Trophoblast cell (in vitro differentiated cells and primary cell): ENCODE data around the gene DKKL1. TPM values are rescaled to one million over a fixed set of nuclear protein-coding genes. Genes with fewer than 3 reads are reported as not detected.

Source experiments
- DNase-seq, 2 donors: peaks; one replicate each; pipeline ENCODE4 v3.0.0-alpha.2; 2016
- H2AFZ ChIP-seq: 2 replicates; pipeline ENCODE4 v1.6.1; 2013; ENCODE audit warnings: low read length, moderate library complexity, mild to moderate bottlenecking; ENCODE audit not compliant: insufficient read depth, poor library complexity
- H2AK5ac ChIP-seq: 2 replicates; pipeline ENCODE4 v1.6.1; 2013; ENCODE audit warnings: mild to moderate bottlenecking, low read length
- H2BK120ac ChIP-seq: 2 replicates; pipeline ENCODE4 v1.6.1; 2013; ENCODE audit warnings: low read length, mild to moderate bottlenecking, moderate library complexity; ENCODE audit not compliant: insufficient read depth, poor library complexity
- H2BK12ac ChIP-seq: 2 replicates; pipeline ENCODE4 v1.6.1; 2013; ENCODE audit warnings: mild to moderate bottlenecking, low read length, moderate library complexity
- H2BK5ac ChIP-seq: 2 replicates; pipeline ENCODE4 v1.6.1; 2013; ENCODE audit warnings: low read length, low read depth, moderate library complexity, mild to moderate bottlenecking; ENCODE audit not compliant: poor library complexity
- H3K14ac ChIP-seq: 2 replicates; pipeline ENCODE4 v1.6.1; 2013; ENCODE audit warnings: mild to moderate bottlenecking, low read length
- H3K18ac ChIP-seq: 2 replicates; pipeline ENCODE4 v1.6.1; 2013; ENCODE audit warnings: mild to moderate bottlenecking, low read length
- H3K23ac ChIP-seq: 2 replicates; pipeline ENCODE4 v1.6.1; 2013; ENCODE audit warnings: low read length
- H3K27ac ChIP-seq: 2 replicates; pipeline ENCODE4 v1.5.1; 2013; ENCODE audit warnings: low read depth, mild to moderate bottlenecking, inconsistent platforms, low read length, moderate library complexity
- H3K27me3 ChIP-seq: 2 replicates; pipeline ENCODE4 v1.6.1; 2013; ENCODE audit warnings: inconsistent platforms, mild to moderate bottlenecking, low read length, moderate library complexity; ENCODE audit not compliant: insufficient read depth
- H3K36me3 ChIP-seq, 2 experiments: 1 replicate in 1 of 2; 2 replicates in 1 of 2; pipeline ENCODE4 v1.6.1; 2013; ENCODE audit warnings: low read length in 2 of 2, mild to moderate bottlenecking in 2 of 2, moderate library complexity in 1 of 2; ENCODE audit not compliant: insufficient read depth in 2 of 2, control insufficient read depth in 1 of 2
- H3K4ac ChIP-seq: 2 replicates; pipeline ENCODE4 v1.6.1; 2013; ENCODE audit warnings: low read depth, mild to moderate bottlenecking, low read length, moderate library complexity
- H3K4me1 ChIP-seq, 2 experiments: 1 replicate in 1 of 2; 2 replicates in 1 of 2; pipeline ENCODE4 v1.6.1; 2013; ENCODE audit warnings: low read length in 2 of 2, mild to moderate bottlenecking in 2 of 2, moderate library complexity in 1 of 2; ENCODE audit not compliant: insufficient read depth in 2 of 2, control insufficient read depth in 1 of 2
- H3K4me2 ChIP-seq: 2 replicates; pipeline ENCODE4 v1.6.1; 2013; ENCODE audit warnings: inconsistent platforms, mild to moderate bottlenecking, low read length, moderate library complexity
- H3K4me3 ChIP-seq: 2 replicates; pipeline ENCODE4 v1.5.1; 2013; ENCODE audit warnings: mild to moderate bottlenecking, low read depth, low read length, inconsistent platforms
- H3K79me1 ChIP-seq: one replicate; pipeline ENCODE4 v1.6.1; 2013; ENCODE audit warnings: low read length
- H3K79me2 ChIP-seq: 2 replicates; pipeline ENCODE4 v1.6.1; 2013; ENCODE audit warnings: low read length, mild to moderate bottlenecking; ENCODE audit not compliant: control insufficient read depth, insufficient read depth, poor library complexity
- H3K9ac ChIP-seq: 2 replicates; pipeline ENCODE4 v1.6.1; 2013; ENCODE audit warnings: mild to moderate bottlenecking, low read length
- H3K9me3 ChIP-seq: 2 replicates; pipeline ENCODE4 v1.6.1; 2013; ENCODE audit warnings: low read depth, mild to moderate bottlenecking, control low read depth, inconsistent platforms, low read length; ENCODE audit not compliant: insufficient read depth
- H4K12ac ChIP-seq: 2 replicates; pipeline ENCODE4 v1.6.1; 2013; ENCODE audit warnings: low read depth, mild to moderate bottlenecking, low read length, moderate library complexity
- H4K8ac ChIP-seq: 2 replicates; pipeline ENCODE4 v1.6.1; 2013; ENCODE audit warnings: low read depth, mild to moderate bottlenecking, low read length, moderate library complexity
- H4K91ac ChIP-seq: one replicate; pipeline ENCODE4 v1.6.1; 2013; ENCODE audit warnings: low read depth, mild to moderate bottlenecking, low read length, moderate library complexity
- WGBS: extraction: QIAGEN DNeasy Blood & Tissue Kit; methylation state at CpG from one replicate; pipeline ENCODE4 v1.1.7; 2013; ENCODE audit warnings: missing lambda C conversion rate; ENCODE audit not compliant: insufficient read length, insufficient coverage; ENCODE audit errors: extremely low coverage; 5-methylcytosine and 5-hydroxymethylcytosine counted together
- polyA plus RNA-seq: library from polyadenylated mRNA; stranded (reverse); fragments of 200-250 nt; gene quantifications from 2 replicates; pipeline ENCODE4 v1.2.3, GENCODE V29; 2013

DKKL1 gene
- 1.2 and 1.3 TPM in 2 replicates for polyA plus RNA-seq

GRCh38 chr19:49363268-49364082, at the start of gene DKKL1:
Gene DKKL1 (plus strand): TSS chr19:49363877. CDS start chr19:49363999, 122 bp downstream.
- no peak within 1 kb of the TSS for H3K4me3 ChIP-seq
- H3K14ac ChIP-seq: peak within 1 kb of the TSS; percentile 41
- H2AFZ ChIP-seq: peak within 1 kb of the TSS; percentile 76
- H4K8ac ChIP-seq: peak within 1 kb of the TSS; percentile 70
- H3K23ac ChIP-seq: no peak within 1 kb of the TSS
- H3K79me1 ChIP-seq: peaks cover 14% of the 10 kb centered on the region
- no CpG with 5 or more reads among the region's 46 CpGs for WGBS
- peak within 1 kb of the TSS; percentile 12 for H2BK5ac ChIP-seq
- H3K4ac ChIP-seq: peak within 1 kb of the TSS; percentile 34
- no peak within 1 kb of the TSS for H3K18ac ChIP-seq
- H3K4me2 ChIP-seq: peak within 1 kb of the TSS; percentile 80
- H3K36me3 ChIP-seq: peaks cover 12 to 13% of the 10 kb centered on the region in 2 experiments
- peaks cover 12% of the 10 kb centered on the region for H3K79me2 ChIP-seq
- no peak within 1 kb of the TSS for H2BK12ac ChIP-seq
- no peak within 1 kb of the TSS for H3K9ac ChIP-seq
- H3K4me1 ChIP-seq: peaks cover 0 to 4% of the 10 kb centered on the region in 2 experiments
- H2BK120ac ChIP-seq: no peak within 1 kb of the TSS
- H4K91ac ChIP-seq: no peak within 1 kb of the TSS
- H2AK5ac ChIP-seq: no peak within 1 kb of the TSS
- peak; percentile 97 to 99 for DNase-seq
- H4K12ac ChIP-seq: peak within 1 kb of the TSS; percentile 47
- H3K27me3 ChIP-seq: no peaks in the 10 kb centered on the region
- H3K27ac ChIP-seq: peak within 1 kb of the TSS; percentile 24
- H3K9me3 ChIP-seq: peaks cover 3% of the 10 kb centered on the region

- H3K79me1 ChIP-seq: no peaks in the 10 kb centered on the region
- H3K27me3 ChIP-seq: no peaks in the 10 kb centered on the region
- H3K27ac ChIP-seq: no peak overlapping the region
- H2BK12ac ChIP-seq: no peak overlapping the region
- no peak overlapping the region for H3K4me3 ChIP-seq
- H3K4ac ChIP-seq: no peak overlapping the region
- H4K12ac ChIP-seq: no peak overlapping the region
- H3K9ac ChIP-seq: no peak overlapping the region
- DNase-seq: no peak
- no peak overlapping the region for H4K8ac ChIP-seq
- H4K91ac ChIP-seq: no peak overlapping the region
- peaks cover 9 to 11% of the 10 kb centered on the region in 2 experiments for H3K36me3 ChIP-seq
- no peak overlapping the region for H3K18ac ChIP-seq
- H3K4me1 ChIP-seq: no peaks in the 10 kb centered on the region
- no peak overlapping the region for H3K14ac ChIP-seq
- no CpG with 5 or more reads among the region's 1 CpG for WGBS
- H2BK5ac ChIP-seq: no peak overlapping the region
- H3K9me3 ChIP-seq: peaks cover 4% of the 10 kb centered on the region
- H3K4me2 ChIP-seq: no peak overlapping the region
- H3K23ac ChIP-seq: no peak overlapping the region
- no peak overlapping the region for H2AK5ac ChIP-seq
- no peak overlapping the region for H2AFZ ChIP-seq
- H3K79me2 ChIP-seq: no peaks in the 10 kb centered on the region
- H2BK120ac ChIP-seq: no peak overlapping the region
These were observed 48.6 kb upstream of the DKKL1 start for GRCh38 chr19:49315111-49315510.

- H3K79me2 ChIP-seq: no peaks in the 10 kb centered on the region
- no peak overlapping the region for H3K4me2 ChIP-seq
- H2AFZ ChIP-seq: no peak overlapping the region
- no peak overlapping the region for H2AK5ac ChIP-seq
- H3K18ac ChIP-seq: no peak overlapping the region
- H2BK12ac ChIP-seq: no peak overlapping the region
- no peaks in the 10 kb centered on the region for H3K9me3 ChIP-seq
- H3K23ac ChIP-seq: no peak overlapping the region
- no peaks in the 10 kb centered on the region for H3K4me1 ChIP-seq
- no peaks in the 10 kb centered on the region for H3K79me1 ChIP-seq
- H3K36me3 ChIP-seq: peaks cover 0 to 1% of the 10 kb centered on the region in 2 experiments
- no peak overlapping the region for H3K4me3 ChIP-seq
- no peak overlapping the region for H4K8ac ChIP-seq
- no peak overlapping the region for H2BK120ac ChIP-seq
- H3K27me3 ChIP-seq: no peaks in the 10 kb centered on the region
- no peak overlapping the region for H3K27ac ChIP-seq
- DNase-seq: no peak
- H3K9ac ChIP-seq: no peak overlapping the region
- no peak overlapping the region for H2BK5ac ChIP-seq
- no peak overlapping the region for H3K4ac ChIP-seq
- H4K12ac ChIP-seq: no peak overlapping the region
- H3K14ac ChIP-seq: no peak overlapping the region
- H4K91ac ChIP-seq: no peak overlapping the region
These were observed 47.4 kb upstream of the DKKL1 start for GRCh38 chr19:49316284-49316683.

- DNase-seq: no peak
- H3K27me3 ChIP-seq: no peaks in the 10 kb centered on the region
- no peak overlapping the region for H4K91ac ChIP-seq
- no peak overlapping the region for H3K18ac ChIP-seq
- H4K12ac ChIP-seq: no peak overlapping the region
- H3K4me3 ChIP-seq: no peak overlapping the region
- H2AK5ac ChIP-seq: no peak overlapping the region
- H2BK12ac ChIP-seq: no peak overlapping the region
- H3K27ac ChIP-seq: no peak overlapping the region
- peaks cover 1 to 2% of the 10 kb centered on the region in 2 experiments for H3K36me3 ChIP-seq
- H3K79me2 ChIP-seq: no peaks in the 10 kb centered on the region
- peaks cover 2% of the 10 kb centered on the region for H3K9me3 ChIP-seq
- no peaks in the 10 kb centered on the region for H3K4me1 ChIP-seq
- no peak overlapping the region for H3K23ac ChIP-seq
- H2AFZ ChIP-seq: no peak overlapping the region
- no peaks in the 10 kb centered on the region for H3K79me1 ChIP-seq
- H3K4ac ChIP-seq: no peak overlapping the region
- H4K8ac ChIP-seq: no peak overlapping the region
- no peak overlapping the region for H2BK5ac ChIP-seq
- H3K4me2 ChIP-seq: no peak overlapping the region
- no peak overlapping the region for H2BK120ac ChIP-seq
- H3K9ac ChIP-seq: no peak overlapping the region
- no peak overlapping the region for H3K14ac ChIP-seq
These were observed 45.4 kb upstream of the DKKL1 start for GRCh38 chr19:49318296-49318695.
